NCI-H748 treated with DMSO at 0.1 percent for 48 hours (cell line): ENCODE data around the gene C5orf52.
"Not testable (repeated sequence)": the region's sequence is repeated elsewhere in the genome, so short reads cannot be mapped to it uniquely, and the experiment has no call there.

Experiments used
- DNase-seq: peaks from one replicate; lab custom pipeline; 2025; lab: John Stamatoyannopoulos, UW

Gene C5orf52

GRCh38 chr5:157722895-157723294 lies 51.6 kb downstream of the C5orf52 start:
- not testable (repeated sequence) for DNase-seq

DNA sequence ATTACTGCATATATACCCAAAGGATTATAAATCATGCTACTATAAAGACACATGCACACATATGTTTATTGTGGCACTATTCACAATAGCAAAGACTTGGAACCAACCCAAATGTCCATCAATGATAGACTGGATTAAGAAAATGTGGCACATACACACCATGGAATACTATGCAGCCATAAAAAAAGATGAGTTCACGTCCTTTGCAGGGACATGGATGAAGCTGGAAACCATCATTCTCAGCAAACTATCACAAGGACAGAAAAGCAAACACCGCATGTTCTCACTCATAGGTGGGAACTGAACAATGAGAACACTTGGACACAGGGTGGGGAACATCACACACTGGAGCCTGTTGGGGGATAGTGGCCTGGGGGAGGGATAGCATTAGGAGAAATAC lies 55.3 kb downstream of the C5orf52 start:
- DNase-seq, result not testable (repeated sequence)

DNA sequence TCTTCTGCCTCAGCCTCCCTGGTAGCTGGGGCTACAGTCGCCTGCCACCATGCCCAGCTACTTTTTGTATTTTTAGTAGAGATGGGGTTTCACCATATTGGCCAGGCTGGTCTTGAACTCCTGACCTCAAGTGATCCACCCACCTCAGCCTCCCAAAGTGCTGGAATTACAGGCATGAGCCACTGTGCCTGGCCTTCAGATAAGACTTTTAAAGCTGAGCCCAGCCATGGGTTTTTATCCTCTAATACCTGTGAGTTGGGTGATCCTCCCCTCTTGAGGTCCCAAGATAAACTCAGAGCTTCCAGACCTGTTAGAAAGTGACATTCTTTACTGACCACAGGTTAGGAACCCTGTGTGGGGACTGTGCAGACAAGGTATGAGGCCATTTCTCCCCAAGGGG lies 56.5 kb downstream of the C5orf52 start:
- not testable (repeated sequence) for DNase-seq
